B cell (primary cell): Measurements from ENCODE around the gene DCAF12L1. TPM values are rescaled to one million over a fixed set of nuclear protein-coding genes. Genes with fewer than 3 reads are reported as not detected.

Experiments
- ATAC-seq: fragments of 200-7000 bp; cut with Tn5 transposase; one replicate; pipeline ENCODE4 v1.10.0; 2021; ENCODE audit warnings: low read depth, mild to moderate bottlenecking, moderate number of reproducible peaks, moderate library complexity
- CTCF ChIA-PET: fragments of 350-600 bp; sonication (Branson Sonifier 250); formaldehyde crosslinking; loops from one replicate; lab custom pipeline; 2021; ENCODE audit warnings: antibody characterized with exemption, inconsistent platforms; lab: Charles Lee
- POLR2A ChIA-PET: fragments of 350-600 bp; sonication (Branson Sonifier 250); formaldehyde crosslinking; loops from one replicate; lab custom pipeline; 2021; ENCODE audit warnings: antibody characterized with exemption; lab: Charles Lee
- DNase-seq: peaks from one replicate; pipeline ENCODE4 v3.0.0; 2013
- H2AFZ ChIP-seq: 2 replicates; pipeline ENCODE4 v1.6.1; 2012; ENCODE audit warnings: mild to moderate bottlenecking, low read depth, low read length; ENCODE audit not compliant: insufficient read depth, poor library complexity, severe bottlenecking
- H3K27ac ChIP-seq, 2 donors: 1 replicate in 1 of 2; 2 replicates in 1 of 2; pipeline ENCODE4 v1.5.1; 2012 to 2013; ENCODE audit warnings: low read length in 2 of 2, mild to moderate bottlenecking in 2 of 2, moderate library complexity in 1 of 2
- H3K27me3 ChIP-seq, 4 experiments: fragments of 200-600 bp in 1 of 4; sonication (generic) in 1 of 4; replicated peaks in 1 of 4; 1 replicate in 2 of 4; 2 replicates in 2 of 4; pipeline versions ENCODE4 v1.6.1 to v1.7.0; 2013 to 2016; ENCODE audit warnings: low read length in 3 of 4, mild to moderate bottlenecking in 2 of 4, mixed read lengths in 1 of 4, moderate library complexity in 1 of 4; ENCODE audit not compliant: insufficient read depth in 4 of 4, control insufficient read depth in 3 of 4; ENCODE audit errors: control extremely low read depth in 1 of 4
- H3K36me3 ChIP-seq, 2 experiments: replicated peaks in 1 of 2; 1 replicate in 1 of 2; 2 replicates in 1 of 2; pipeline versions ENCODE4 v1.6.1 to v1.7.1; 2013; ENCODE audit warnings: low read length in 1 of 2; ENCODE audit not compliant: insufficient read depth in 2 of 2, control insufficient read depth in 1 of 2; ENCODE audit errors: control extremely low read depth in 1 of 2, extremely low read depth in 1 of 2
- H3K4me1 ChIP-seq, 2 donors: fragments of 200-600 bp in 1 of 2; sonication (generic) in 1 of 2; 1 replicate in 1 of 2; 2 replicates in 1 of 2; pipeline versions ENCODE4 v1.5.1 to v1.6.1; 2013 to 2017; ENCODE audit warnings: low read length in 2 of 2; ENCODE audit not compliant: control insufficient read depth in 2 of 2, insufficient read depth in 2 of 2
- H3K4me2 ChIP-seq: replicated peaks from 2 replicates; pipeline ENCODE3; 2012; ENCODE audit warnings: mild to moderate bottlenecking, low read depth, low read length; ENCODE audit not compliant: poor library complexity, severe bottlenecking
- H3K4me3 ChIP-seq, 5 experiments: fragments of 200-600 bp in 1 of 5; sonication (generic) in 1 of 5; 1 replicate in 3 of 5; 2 replicates in 2 of 5; pipeline versions ENCODE4 v1.5.1 to v1.7.0; 2011 to 2016; ENCODE audit warnings: low read length in 4 of 5, mild to moderate bottlenecking in 4 of 5, low read depth in 2 of 5, control low read depth in 1 of 5, moderate library complexity in 1 of 5; ENCODE audit not compliant: insufficient read depth in 1 of 5; ENCODE audit errors: control extremely low read depth in 1 of 5, extremely low read depth in 1 of 5
- H3K79me2 ChIP-seq: fragments of 200-600 bp; sonication (generic); one replicate; pipeline ENCODE4 v1.6.0; 2016; ENCODE audit warnings: low read length; ENCODE audit not compliant: control insufficient read depth, insufficient read depth
- H3K9ac ChIP-seq: fragments of 200-600 bp; sonication (generic); 2 replicates; pipeline ENCODE4 v1.6.1; 2017; ENCODE audit warnings: mild to moderate bottlenecking, low read length, moderate library complexity
- H3K9me3 ChIP-seq, 3 donors: one replicate each; pipeline versions ENCODE4 v1.6.1 to v1.7.1; 2013; ENCODE audit warnings: low read length in 2 of 3; ENCODE audit not compliant: control insufficient read depth in 2 of 3, insufficient read depth in 1 of 3; ENCODE audit errors: control extremely low read depth in 1 of 3
- H4K20me1 ChIP-seq: 2 replicates; pipeline ENCODE4 v1.6.0; 2012; ENCODE audit warnings: mild to moderate bottlenecking, low read length; ENCODE audit not compliant: insufficient read depth, control insufficient read depth, poor library complexity, severe bottlenecking
- H3K27ac Mint-ChIP-seq: one replicate; pipeline ENCODE4 v1.8.0; 2021; ENCODE audit warnings: mixed read lengths
- H3K27me3 Mint-ChIP-seq: one replicate; pipeline ENCODE4 v1.8.0; 2021; ENCODE audit warnings: mixed read lengths
- H3K4me1 Mint-ChIP-seq: one replicate; pipeline ENCODE4 v1.8.0; 2021; ENCODE audit warnings: mixed read lengths
- H3K4me3 Mint-ChIP-seq: one replicate; pipeline ENCODE4 v1.8.0; 2021; ENCODE audit warnings: mixed read lengths
- H3K9me3 Mint-ChIP-seq: one replicate; pipeline ENCODE4 v1.8.0; 2022; ENCODE audit warnings: mixed read lengths; ENCODE audit not compliant: insufficient read depth
- CTCF ChIP-seq: fragments of 200-600 bp; IDR thresholded peaks from one replicate; pipeline ENCODE4 v1.8.0; 2022; ENCODE audit warnings: antibody characterized with exemption, mild to moderate bottlenecking
- EZH2 ChIP-seq: IDR thresholded peaks from 2 replicates; pipeline ENCODE4 v1.6.1; 2012; ENCODE audit warnings: borderline replicate concordance, low read depth, mild to moderate bottlenecking, moderate library complexity, low read length; ENCODE audit not compliant: insufficient read depth, poor library complexity, severe bottlenecking
- WGBS: methylation state at CpG from one replicate; pipeline ENCODE4 v1.1.5; 2013; ENCODE audit warnings: missing lambda C conversion rate; ENCODE audit not compliant: insufficient coverage; 5-methylcytosine and 5-hydroxymethylcytosine counted together
- intact Hi-C: fragments of 100-400 bp; cut with micrococcal nuclease; formaldehyde crosslinking; loops from one replicate; pipeline ENCODE4 v1.10.0; 2022
- polyA plus RNA-seq: library from polyadenylated mRNA; depleted of rRNA; stranded (reverse); fragments of >200 nt; gene quantifications from 2 replicates; pipeline ENCODE4 v1.2.3, GENCODE V29; 2012
- small RNA-seq: library from RNA; depleted of rRNA; stranded (forward); fragments of <200 nt; gene quantifications from one replicate; pipeline ENCODE3, GENCODE V24; 2012; ENCODE audit warnings: low replicate concordance, low read depth; ENCODE audit not compliant: insufficient read length
- total RNA-seq, 2 donors: library from RNA; stranded (reverse); fragments of 120-200 nt in 1 of 2; gene quantifications; 1 replicate in 1 of 2; 2 replicates in 1 of 2; pipeline versions ENCODE4 v1.2.3 to v1.2.4, GENCODE V29; 2013 to 2022

DCAF12L1 gene
- total and polyA plus RNA-seq, 2 donors (not counting 1 experiment from before 2014, with no cell fraction given): not detected

DNA sequence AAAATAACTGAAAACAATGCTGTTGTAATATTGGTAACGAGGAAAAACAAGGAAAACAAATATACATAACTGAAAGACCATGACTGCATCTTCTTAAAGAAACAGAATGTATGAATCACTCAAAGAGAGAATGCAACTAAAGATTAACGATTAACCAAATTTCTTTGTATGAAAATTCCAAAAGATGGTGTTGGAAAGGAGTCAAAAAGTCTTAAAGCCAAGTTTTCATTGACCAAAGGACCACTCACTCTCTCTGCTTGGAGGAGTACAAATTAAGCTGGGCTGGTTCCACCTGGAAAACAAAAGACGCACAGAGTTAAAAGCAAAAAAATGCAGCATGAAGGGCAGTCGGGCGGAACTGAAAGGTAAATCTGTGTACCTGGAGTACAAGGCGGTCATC is 1.8 kb downstream of the DCAF12L1 start:
- CTCF ChIA-PET: no interaction called here
- H3K4me1 Mint-ChIP-seq: no peaks in the 10 kb centered on the region
- POLR2A ChIA-PET: no interaction called here
- Histone ChIP-seq H3K36me3 (no peaks in the 10 kb centered on the region), H3K27me3 (no peaks in the 10 kb centered on the region), H3K9ac (no peak overlapping the region), H3K79me2 (no peaks in the 10 kb centered on the region), H3K4me2 (no peak overlapping the region), H3K4me3 (no peak overlapping the region), H3K9me3 (peaks cover 0 to 20% (median 0%) of the 10 kb centered on the region in 3 donors), H3K27ac (no peak overlapping the region), H4K20me1 (no peaks in the 10 kb centered on the region), H3K4me1 (no peaks in the 10 kb centered on the region), H2AFZ (no peak overlapping the region)
- 100% methylated on average over 4 of the region's 6 CpGs for WGBS
- intact Hi-C loops: no loop called here
- no peaks in the 10 kb centered on the region for H3K27me3 Mint-ChIP-seq
- no peak overlapping the region for H3K4me3 Mint-ChIP-seq
- no peak overlapping the region for H3K27ac Mint-ChIP-seq
- ATAC-seq (no peak), DNase-seq (no peak)
- TF ChIP-seq EZH2 (no peak), CTCF (no peak)
- peaks cover 4% of the 10 kb centered on the region for H3K9me3 Mint-ChIP-seq

GRCh38 chrX:126509923-126510322 is 42.7 kb downstream of the DCAF12L1 start:
- TF ChIP-seq EZH2 (no peak), CTCF (no peak)
- Histone ChIP-seq H3K4me1 (no peaks in the 10 kb centered on the region), H3K36me3 (no peaks in the 10 kb centered on the region), H3K27me3 (no peaks in the 10 kb centered on the region), H3K9me3 (peaks cover 0 to 4% (median 0%) of the 10 kb centered on the region in 3 donors), H3K4me2 (no peak overlapping the region), H2AFZ (no peak overlapping the region), H4K20me1 (no peaks in the 10 kb centered on the region), H3K9ac (no peak overlapping the region), H3K79me2 (no peaks in the 10 kb centered on the region), H3K4me3 (no peak overlapping the region), H3K27ac (no peak overlapping the region)
- no peaks in the 10 kb centered on the region for H3K27me3 Mint-ChIP-seq
- ATAC-seq: no peak
- no peak overlapping the region for H3K27ac Mint-ChIP-seq
- peaks cover 6% of the 10 kb centered on the region for H3K9me3 Mint-ChIP-seq
- ChIA-PET CTCF (no interaction called here), POLR2A (no interaction called here)
- 0% methylated on average over 1 of the region's 3 CpGs for WGBS
- no peaks in the 10 kb centered on the region for H3K4me1 Mint-ChIP-seq
- intact Hi-C loops: no loop called here
- DNase-seq: no peak
- no peak overlapping the region for H3K4me3 Mint-ChIP-seq

Small RNA genes within 50 kb of the gene (small RNA-seq; reads per million reads assigned to genes)
- not detected for gene Z69908.1
